Mesendoderm (in vitro differentiated cells): ENCODE data around the gene SLC2A4. TPM values are rescaled to one million over a fixed set of nuclear protein-coding genes. Genes with fewer than 3 reads are reported as not detected.
"Not testable (repeated sequence)": the region's sequence is repeated elsewhere in the genome, so short reads cannot be mapped to it uniquely, and the experiment has no call there.

Source experiments
- DNase-seq: peaks from one replicate; pipeline ENCODE4 v3.0.0; 2013
- H2AK5ac ChIP-seq: 2 replicates; pipeline ENCODE4 v1.6.1; 2013; ENCODE audit warnings: low read length, inconsistent platforms
- H2BK120ac ChIP-seq: 2 replicates; pipeline ENCODE4 v1.6.1; 2013; ENCODE audit warnings: low read depth, mild to moderate bottlenecking, low read length, moderate library complexity, mixed read lengths
- H2BK15ac ChIP-seq: replicated peaks from 2 replicates; pipeline ENCODE4 v1.6.1; 2013; ENCODE audit warnings: low read depth, mild to moderate bottlenecking, moderate library complexity
- H2BK5ac ChIP-seq: 2 replicates; pipeline ENCODE4 v1.6.1; 2013; ENCODE audit warnings: low read length, inconsistent platforms
- H3K18ac ChIP-seq: 2 replicates; pipeline ENCODE4 v1.6.1; 2013; ENCODE audit warnings: mild to moderate bottlenecking, low read length, mixed read lengths
- H3K23ac ChIP-seq: one replicate; pipeline ENCODE4 v1.6.1; 2013; ENCODE audit warnings: low read length
- H3K27ac ChIP-seq: 2 replicates; pipeline ENCODE4 v1.5.1; 2013; ENCODE audit warnings: low read depth, mild to moderate bottlenecking, inconsistent platforms, low read length, moderate library complexity
- H3K27me3 ChIP-seq: 2 replicates; pipeline ENCODE4 v1.6.1; 2013; ENCODE audit warnings: low read length, control low read depth, mild to moderate bottlenecking, inconsistent platforms; ENCODE audit not compliant: insufficient read depth, poor library complexity
- H3K36me3 ChIP-seq: 2 replicates; pipeline ENCODE4 v1.6.1; 2013; ENCODE audit warnings: low read length, inconsistent platforms; ENCODE audit not compliant: control insufficient read depth, insufficient read depth
- H3K4ac ChIP-seq: one replicate; pipeline ENCODE4 v1.6.1; 2013; ENCODE audit warnings: low read depth, mild to moderate bottlenecking, low read length, moderate library complexity
- H3K4me1 ChIP-seq: 2 replicates; pipeline ENCODE4 v1.6.1; 2013; ENCODE audit warnings: low read depth, low read length, inconsistent platforms; ENCODE audit not compliant: control insufficient read depth
- H3K4me2 ChIP-seq: 2 replicates; pipeline ENCODE4 v1.6.1; 2013; ENCODE audit warnings: low read length
- H3K4me3 ChIP-seq: 2 replicates; pipeline ENCODE4 v1.5.1; 2013; ENCODE audit warnings: mild to moderate bottlenecking, low read length
- H3K56ac ChIP-seq: one replicate; pipeline ENCODE4 v1.6.1; 2013; ENCODE audit warnings: low read length
- H3K79me1 ChIP-seq: 2 replicates; pipeline ENCODE4 v1.6.1; 2013; ENCODE audit warnings: low read length, inconsistent platforms
- H3K79me2 ChIP-seq: 2 replicates; pipeline ENCODE4 v1.6.1; 2013; ENCODE audit warnings: mild to moderate bottlenecking, low read length; ENCODE audit not compliant: control insufficient read depth, insufficient read depth
- H3K9ac ChIP-seq: 2 replicates; pipeline ENCODE4 v1.6.1; 2013; ENCODE audit warnings: low read length, inconsistent platforms
- H4K5ac ChIP-seq: one replicate; pipeline ENCODE4 v1.6.1; 2013; ENCODE audit warnings: low read length
- H4K8ac ChIP-seq: one replicate; pipeline ENCODE4 v1.6.1; 2013; ENCODE audit warnings: low read depth, mild to moderate bottlenecking, control low read depth, low read length, moderate library complexity
- WGBS: extraction: QIAGEN DNeasy Blood & Tissue Kit; methylation state at CpG from one replicate; pipeline ENCODE4 v1.1.7; 2013; ENCODE audit warnings: low lambda C conversion rate, missing lambda C conversion rate; ENCODE audit not compliant: insufficient coverage; ENCODE audit errors: extremely low coverage; 5-methylcytosine and 5-hydroxymethylcytosine counted together
- small RNA-seq: library from polyadenylated mRNA; stranded (forward); fragments of <200 nt; extraction: miRNeasy Mini kit (QIAGEN cat#:217004); gene quantifications from one replicate; pipeline ENCODE3, GENCODE V24; 2013; ENCODE audit not compliant: insufficient read depth

Gene SLC2A4

DNA sequence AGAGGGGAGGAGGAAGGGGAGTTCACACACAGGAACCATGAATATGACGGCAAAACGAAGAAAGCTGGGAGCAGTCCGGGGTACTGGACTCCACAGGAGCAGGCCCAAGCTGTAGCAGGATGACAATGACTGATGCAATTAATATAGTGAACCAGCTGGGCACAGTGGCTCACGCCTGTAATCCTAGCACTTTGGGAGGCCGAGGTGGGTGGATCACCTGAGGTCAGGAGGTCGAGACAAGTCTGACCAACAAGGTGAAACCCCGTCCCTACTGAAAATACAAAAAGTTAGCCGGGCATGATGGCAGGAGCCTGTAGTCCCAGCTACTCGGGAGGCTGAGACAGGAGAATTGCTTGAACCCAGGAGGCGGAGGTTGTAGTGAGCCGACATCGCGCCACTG lies 54.2 kb downstream of the SLC2A4 start:
- not testable (repeated sequence) for H3K4me1 ChIP-seq, H3K27me3 ChIP-seq, H2BK120ac ChIP-seq, H3K27ac ChIP-seq, H3K79me1 ChIP-seq, H3K23ac ChIP-seq, H3K79me2 ChIP-seq, DNase-seq, H2AK5ac ChIP-seq, H2BK15ac ChIP-seq, H4K5ac ChIP-seq, H3K4me3 ChIP-seq, H3K36me3 ChIP-seq, H3K9ac ChIP-seq, H3K4ac ChIP-seq, H3K18ac ChIP-seq, H3K4me2 ChIP-seq, H2BK5ac ChIP-seq, H4K8ac ChIP-seq
- no CpG with 5 or more reads among the region's 13 CpGs for WGBS
- peak overlapping the region; percentile 7 for H3K56ac ChIP-seq

DNA sequence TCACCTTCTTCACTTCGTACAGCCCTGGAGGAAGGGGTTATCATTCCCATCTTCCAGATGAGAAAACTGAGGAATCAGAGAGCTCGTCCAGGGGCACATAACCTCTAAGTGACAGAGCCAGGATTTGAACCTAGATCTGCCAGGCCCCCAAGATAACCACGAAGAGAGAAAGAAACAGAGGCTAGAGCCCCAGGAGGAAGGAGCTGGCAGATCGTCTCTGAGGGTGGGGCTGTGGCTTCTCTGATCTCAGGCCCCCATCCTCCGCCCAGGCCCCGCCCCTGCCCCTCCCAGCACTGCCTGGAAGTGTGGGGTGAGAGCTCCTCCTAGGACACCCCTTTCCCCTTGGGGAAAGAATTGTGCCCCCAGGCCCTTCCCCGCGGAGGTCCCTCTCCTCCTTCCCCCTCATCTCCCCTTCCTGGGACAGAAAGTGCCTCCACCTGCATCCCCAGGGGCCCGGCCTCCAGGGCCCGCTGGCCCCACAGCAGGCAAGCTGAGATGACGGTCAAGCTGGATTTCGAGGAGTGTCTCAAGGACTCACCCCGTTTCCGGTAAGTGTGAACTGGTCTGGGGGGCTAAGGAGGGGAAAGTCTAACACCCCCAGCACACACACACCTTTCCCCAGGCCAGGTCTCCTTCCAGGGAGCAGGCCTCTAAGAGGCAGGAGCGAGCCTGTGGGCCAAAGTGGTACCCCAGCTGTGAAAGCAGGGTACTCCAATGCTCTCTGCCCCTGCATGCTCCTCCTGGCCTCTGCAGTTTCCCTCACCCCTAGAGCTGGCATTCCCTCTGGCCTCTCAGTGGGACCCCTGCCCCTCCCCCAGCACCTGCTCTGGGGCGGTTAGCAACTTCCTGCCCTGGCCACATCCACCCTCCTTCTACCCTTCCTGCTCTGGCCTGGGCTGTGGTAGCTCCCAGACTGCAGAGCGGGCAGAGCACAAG lies 55.0 kb downstream of the SLC2A4 start, which contains the start of gene ACAP1:
Gene ACAP1, plus strand, starts transcription at position 290 of the 936 bp plus-strand sequence. Its CDS starts 206 bp downstream, at position 496.
- peak within 1 kb of the TSS; percentile 38 for H3K27ac ChIP-seq
- no peak within 1 kb of the TSS for H2AK5ac ChIP-seq
- DNase-seq, result peak; percentile 61
- no peak within 1 kb of the TSS for H4K8ac ChIP-seq
- peak within 1 kb of the TSS; percentile 51 for H3K9ac ChIP-seq
- peak within 1 kb of the TSS; percentile 73 for H3K56ac ChIP-seq
- H3K79me1 ChIP-seq, result no peaks in the 10 kb centered on the region
- no peak within 1 kb of the TSS for H3K4ac ChIP-seq
- H3K18ac ChIP-seq, result peak within 1 kb of the TSS; percentile 3
- peak within 1 kb of the TSS; percentile 13 for H3K4me2 ChIP-seq
- H3K36me3 ChIP-seq, result no peaks in the 10 kb centered on the region
- no peak within 1 kb of the TSS for H3K4me3 ChIP-seq
- H3K27me3 ChIP-seq, result no peaks in the 10 kb centered on the region
- H3K23ac ChIP-seq, result no peak within 1 kb of the TSS
- H2BK15ac ChIP-seq, result no peak within 1 kb of the TSS
- WGBS, result no CpG with 5 or more reads among the region's 17 CpGs
- H3K4me1 ChIP-seq, result peaks cover 5% of the 10 kb centered on the region
- no peaks in the 10 kb centered on the region for H3K79me2 ChIP-seq
- H2BK120ac ChIP-seq, result no peak within 1 kb of the TSS
- peak within 1 kb of the TSS; percentile 43 for H2BK5ac ChIP-seq
- H4K5ac ChIP-seq, result no peak within 1 kb of the TSS

DNA sequence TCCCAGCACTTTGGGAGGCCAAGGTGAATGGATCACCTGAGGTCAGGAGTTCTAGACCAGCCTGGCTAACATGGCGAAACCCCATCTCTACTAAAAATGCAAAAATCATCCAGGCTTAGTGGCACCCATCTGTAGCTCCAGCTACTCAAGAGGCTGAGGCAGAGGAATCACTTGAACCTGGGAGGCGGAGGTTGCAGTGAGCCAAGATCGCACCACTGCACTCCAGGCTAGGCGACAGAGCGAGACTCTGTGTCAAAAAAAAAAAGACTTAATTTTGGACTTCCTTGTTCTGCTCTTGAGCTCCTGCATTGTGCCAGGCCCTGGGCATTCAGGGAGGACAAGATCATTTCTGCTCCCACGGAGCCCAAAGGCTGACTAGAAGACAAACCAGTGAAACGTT lies 56.1 kb downstream of the SLC2A4 start:
- not testable (repeated sequence) for H2BK5ac ChIP-seq, H3K79me2 ChIP-seq, H3K9ac ChIP-seq, H3K4ac ChIP-seq, H3K27me3 ChIP-seq, H3K4me1 ChIP-seq, H3K18ac ChIP-seq, H3K4me2 ChIP-seq, H3K36me3 ChIP-seq, H3K4me3 ChIP-seq, H2BK15ac ChIP-seq, H2AK5ac ChIP-seq, H3K27ac ChIP-seq, DNase-seq, H3K79me1 ChIP-seq, H2BK120ac ChIP-seq, H4K8ac ChIP-seq, H3K23ac ChIP-seq, H4K5ac ChIP-seq
- WGBS, result no CpG with 5 or more reads among the region's 7 CpGs
- H3K56ac ChIP-seq, result peak overlapping the region; percentile 34

Small RNA genes within 50 kb of the gene (small RNA-seq; reads per million reads assigned to genes)
- gene AC026954.2 (not detected), gene RF00019 (not detected)
